Measurements from ENCODE around the gene SELENON.

DNA sequence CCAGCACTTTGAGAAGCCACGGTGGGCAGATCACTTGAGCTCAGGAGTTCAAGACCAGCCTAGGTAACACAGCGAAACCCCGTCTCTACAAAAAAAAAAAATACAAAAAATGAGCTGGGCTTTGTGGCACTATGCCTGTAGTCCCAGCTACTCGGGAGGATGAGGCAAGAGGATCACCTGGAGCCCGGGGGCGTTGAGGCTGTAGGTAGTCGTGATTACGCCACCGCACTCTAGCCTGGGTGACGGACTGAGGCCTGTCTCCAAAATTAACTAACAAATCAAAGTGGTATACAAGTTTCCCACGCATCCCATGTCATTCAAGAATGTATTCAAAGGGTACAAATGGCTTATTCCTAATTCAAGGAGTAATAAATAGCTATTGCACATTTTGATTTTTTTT is 56.9 kb downstream of the SELENON start:
- no peak for TF ChIP-seq SP1 (IDR thresholded peaks at IDR 0.05)
- TF ChIP-seq FOXM1 (IDR thresholded peaks at IDR 0.05; ENCODE audit: borderline replicate concordance), result no peak
- TF ChIP-seq ZNF384 (IDR thresholded peaks at IDR 0.05), result no peak
- TF ChIP-seq BHLHE40 (IDR thresholded peaks at IDR 0.05; ENCODE audit: borderline replicate concordance), result no peak
- TF ChIP-seq L3MBTL2 (conservative IDR thresholded peaks at IDR 0.05), result no peak
- TF ChIP-seq FOXK2 (IDR thresholded peaks at IDR 0.05), result no peak
- no peak for TF ChIP-seq ELF4 (IDR thresholded peaks at IDR 0.05)
- TF ChIP-seq ARNT (IDR thresholded peaks at IDR 0.05), result no peak
- no peak for TF ChIP-seq TARDBP (IDR thresholded peaks at IDR 0.05)
- no peak for TF ChIP-seq SUZ12 (IDR thresholded peaks at IDR 0.05)
- no peak for TF ChIP-seq CTBP1 (IDR thresholded peaks at IDR 0.05; ENCODE audit: borderline replicate concordance)
- TF ChIP-seq, protein P1, sequence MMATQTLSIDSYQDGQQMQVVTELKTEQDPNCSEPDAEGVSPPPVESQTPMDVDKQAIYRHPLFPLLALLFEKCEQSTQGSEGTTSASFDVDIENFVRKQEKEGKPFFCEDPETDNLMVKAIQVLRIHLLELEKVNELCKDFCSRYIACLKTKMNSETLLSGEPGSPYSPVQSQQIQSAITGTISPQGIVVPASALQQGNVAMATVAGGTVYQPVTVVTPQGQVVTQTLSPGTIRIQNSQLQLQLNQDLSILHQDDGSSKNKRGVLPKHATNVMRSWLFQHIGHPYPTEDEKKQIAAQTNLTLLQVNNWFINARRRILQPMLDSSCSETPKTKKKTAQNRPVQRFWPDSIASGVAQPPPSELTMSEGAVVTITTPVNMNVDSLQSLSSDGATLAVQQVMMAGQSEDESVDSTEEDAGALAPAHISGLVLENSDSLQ (IDR thresholded peaks at IDR 0.05), result no peak
